HG02642 (cell line): ENCODE data around the gene TMEM204.

Experiments used
- ATAC-seq: cut with Tn5 transposase; IDR thresholded peaks from one replicate; pipeline ENCODE4 v1.9.1; 2021; ENCODE audit warnings: mild to moderate bottlenecking; ENCODE audit not compliant: unreplicated experiment, poor library complexity

Gene TMEM204

DNA sequence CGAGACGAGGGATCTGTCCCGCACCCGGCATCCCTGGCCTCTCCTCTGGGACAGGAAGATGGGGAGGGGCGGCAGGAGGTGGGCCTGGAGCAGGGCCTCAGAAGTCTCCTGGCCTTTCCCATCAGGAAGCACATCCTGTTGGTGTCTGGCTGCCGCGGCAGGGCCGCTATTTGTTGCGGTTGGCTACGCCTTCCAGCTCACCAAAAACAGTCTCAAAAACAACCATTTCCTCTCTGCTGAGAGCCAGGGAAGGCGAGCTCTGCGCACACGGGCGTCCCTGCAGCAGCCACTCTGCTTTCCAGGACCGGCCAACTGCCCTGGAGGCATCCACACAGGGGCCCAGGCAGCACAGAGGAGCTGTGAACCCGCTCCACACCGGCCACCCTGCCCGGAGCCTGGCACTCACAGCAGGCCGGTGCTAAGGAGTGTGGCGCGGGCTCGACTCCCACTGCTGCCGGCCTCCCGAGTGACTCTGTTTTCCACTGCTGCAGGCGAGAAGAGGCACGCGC is at the start of gene TMEM204:
TSS of gene TMEM204 (plus strand) at position 224 of the 509 bp plus-strand sequence. CDS start 610 bp downstream, outside the sequence.
- ATAC-seq, result no peak

DNA sequence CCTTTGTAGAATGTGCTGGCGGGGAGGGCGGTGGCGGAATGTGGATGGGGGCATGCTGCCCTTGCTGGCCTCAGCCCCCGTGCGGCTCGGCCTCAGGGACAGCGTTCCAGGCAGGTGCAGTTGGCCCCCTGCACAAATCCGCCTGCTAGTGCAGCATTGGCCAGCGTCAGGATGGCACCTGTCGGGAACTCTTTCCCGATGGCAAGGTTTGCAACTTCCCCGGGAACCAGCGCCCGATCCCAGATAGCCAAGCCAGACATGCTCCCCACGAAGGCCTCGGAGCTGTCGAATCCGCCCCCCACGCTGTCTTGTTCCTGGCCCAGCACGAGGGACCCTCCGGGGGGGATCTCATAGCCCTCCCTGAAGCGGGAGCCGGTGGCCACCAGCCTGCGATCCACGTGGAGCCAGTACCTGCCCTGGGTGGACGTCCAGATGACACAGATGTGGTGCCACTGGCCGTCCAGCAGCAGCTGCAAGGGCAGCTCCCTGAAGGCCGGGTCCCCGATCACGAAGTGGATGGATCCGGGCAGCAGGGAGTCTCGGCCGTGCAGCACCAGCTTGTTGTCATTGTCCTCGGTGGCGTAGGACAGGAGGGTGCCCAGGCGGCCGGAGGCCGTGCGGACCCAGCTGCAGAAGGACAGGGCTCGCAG is 47.5 kb upstream of the TMEM204 start:
- no peak for ATAC-seq

DNA sequence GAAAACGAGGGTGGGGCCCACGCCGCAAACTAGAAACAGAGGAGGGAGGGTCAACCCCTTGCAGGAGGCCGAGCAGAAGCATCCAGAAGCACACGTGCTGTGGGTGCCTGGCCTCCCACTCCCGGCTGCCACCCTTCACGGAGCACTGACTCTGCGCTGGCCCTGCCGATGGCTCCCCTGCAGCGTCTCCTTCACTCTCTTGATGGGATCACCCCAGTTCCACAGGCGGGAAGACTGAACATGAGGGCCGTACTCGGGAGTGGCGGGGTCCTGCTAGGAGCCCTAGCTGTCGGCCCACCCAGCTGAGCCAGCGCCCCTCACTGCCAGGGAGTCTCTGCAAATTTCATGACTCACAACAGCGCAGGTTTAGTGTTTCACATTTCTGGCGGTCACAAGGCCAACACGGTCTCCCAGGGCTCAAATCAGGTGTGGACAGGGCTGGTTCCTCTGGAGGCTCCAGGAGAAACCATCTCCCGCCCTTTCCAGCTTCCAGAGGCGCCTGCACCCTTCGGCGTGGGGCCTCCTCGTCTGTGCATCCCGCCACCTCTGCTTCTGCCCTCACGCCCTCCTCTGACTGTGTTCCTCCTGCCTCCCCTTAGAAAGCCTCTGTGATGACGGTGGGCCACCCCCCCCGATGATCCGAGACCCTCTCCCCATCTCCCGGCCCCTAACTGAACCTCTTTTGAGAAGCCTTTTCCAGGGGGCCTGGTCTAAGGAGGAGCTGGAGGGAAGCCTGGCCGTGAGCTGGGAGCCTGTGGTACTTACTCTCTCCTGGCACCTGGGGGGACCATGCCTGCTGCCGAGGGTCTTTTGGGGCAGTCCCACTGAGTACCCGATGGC is 46.7 kb upstream of the TMEM204 start:
- ATAC-seq, result no peak

DNA sequence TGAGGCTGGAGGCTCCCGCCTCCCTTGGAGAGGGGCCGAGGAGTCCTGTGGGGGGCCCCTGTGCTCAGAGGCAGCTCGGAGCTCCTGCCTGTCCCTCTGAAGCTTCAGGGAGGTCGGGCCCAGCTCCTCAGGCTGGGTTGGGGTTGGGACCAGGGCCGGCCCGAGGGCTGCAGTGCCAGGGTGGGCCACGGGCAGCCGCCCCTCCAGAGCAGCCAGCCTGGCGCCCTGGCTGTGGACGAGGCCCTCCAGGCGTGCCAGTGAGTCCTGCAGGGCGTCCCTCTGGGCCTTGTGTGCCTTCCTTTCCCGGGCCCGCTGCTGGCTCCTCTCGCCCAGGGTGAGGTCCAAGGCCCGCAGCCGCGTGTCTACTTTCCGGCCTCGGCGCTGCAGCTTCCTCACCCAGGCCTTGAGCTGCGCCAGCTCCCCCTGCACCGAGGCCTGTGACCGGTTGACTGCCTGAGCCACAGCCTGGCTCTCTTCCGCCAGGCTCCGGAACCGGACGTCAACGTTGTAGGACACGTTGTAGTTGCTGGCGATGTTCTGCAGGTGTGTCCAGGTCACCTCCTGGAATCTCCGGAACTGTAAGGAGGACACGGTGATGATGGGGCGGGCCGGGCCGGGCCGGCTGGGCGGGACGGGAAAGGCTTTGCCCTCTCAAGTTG is 45.9 kb upstream of the TMEM204 start:
- ATAC-seq, result no peak

DNA sequence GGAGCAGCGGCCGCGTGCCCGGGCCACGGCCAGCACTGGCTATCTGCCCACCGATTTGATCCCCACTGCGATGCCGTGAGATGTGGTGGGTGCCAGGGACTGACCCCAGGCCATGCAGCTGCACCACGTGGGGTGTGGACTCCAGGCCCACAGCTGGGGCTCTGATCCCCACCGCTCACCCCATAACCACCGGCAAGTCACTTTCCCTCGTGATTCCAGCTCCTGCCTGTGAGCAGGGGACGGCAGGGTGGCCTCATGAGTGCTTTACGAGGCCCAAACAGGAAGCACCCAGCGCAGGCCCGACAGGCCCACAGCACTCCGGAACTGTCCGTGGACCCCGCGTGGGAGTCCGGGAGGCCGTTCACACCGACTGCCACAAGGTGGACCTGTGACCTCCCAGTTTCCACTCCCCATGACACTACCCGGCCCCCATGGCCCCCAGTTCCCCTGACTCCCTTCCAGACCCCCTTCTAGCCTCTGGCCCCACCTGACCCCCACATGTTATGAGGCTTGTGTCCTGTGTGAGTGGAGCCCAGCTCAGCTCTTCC is 45.3 kb upstream of the TMEM204 start:
- no peak for ATAC-seq

DNA sequence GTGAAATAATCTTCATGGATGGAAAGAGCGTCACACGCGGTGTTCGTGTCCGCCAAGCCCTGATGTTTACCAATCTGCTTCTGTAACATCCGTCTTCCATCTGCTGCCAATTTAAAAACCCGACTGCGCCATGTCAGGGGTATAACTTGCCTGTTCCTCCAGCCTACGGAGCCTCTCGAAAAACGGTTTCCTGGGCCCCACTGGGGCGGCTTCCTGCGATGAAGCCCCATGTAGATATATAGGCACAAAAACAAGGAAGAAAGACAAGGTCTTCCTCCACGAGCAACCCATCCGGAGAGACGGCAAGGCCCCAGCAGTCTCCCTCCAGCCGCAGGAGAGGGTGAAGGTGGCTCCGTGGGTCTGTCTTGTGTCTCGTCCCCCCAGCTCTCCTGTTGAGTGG is 44.8 kb upstream of the TMEM204 start, which contains the start of gene PTX4:
TSS of gene PTX4 (minus strand) at position 326 of the 400 bp plus-strand sequence. CDS start at position 291, 35 bp downstream.
- no peak for ATAC-seq

DNA sequence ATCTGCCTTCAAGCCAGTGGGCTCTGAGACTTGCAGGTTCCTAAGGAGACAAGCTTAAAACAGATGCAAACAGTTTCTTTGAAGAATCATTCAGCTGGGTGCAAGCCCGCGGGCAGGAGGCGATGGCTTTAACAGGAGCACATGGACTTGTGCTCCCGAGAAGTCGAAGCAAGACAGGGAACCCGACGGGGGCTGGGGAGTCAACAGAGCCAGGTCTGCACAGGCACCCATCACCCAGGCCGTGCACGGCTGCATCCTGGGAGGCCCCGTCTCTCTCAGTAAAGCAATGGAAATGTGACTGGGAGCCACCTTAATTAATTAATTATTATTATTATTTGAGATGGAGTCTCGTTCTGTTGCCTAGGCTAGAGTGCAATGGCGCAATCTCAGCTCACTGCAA is 44.4 kb upstream of the TMEM204 start:
- no peak for ATAC-seq

DNA sequence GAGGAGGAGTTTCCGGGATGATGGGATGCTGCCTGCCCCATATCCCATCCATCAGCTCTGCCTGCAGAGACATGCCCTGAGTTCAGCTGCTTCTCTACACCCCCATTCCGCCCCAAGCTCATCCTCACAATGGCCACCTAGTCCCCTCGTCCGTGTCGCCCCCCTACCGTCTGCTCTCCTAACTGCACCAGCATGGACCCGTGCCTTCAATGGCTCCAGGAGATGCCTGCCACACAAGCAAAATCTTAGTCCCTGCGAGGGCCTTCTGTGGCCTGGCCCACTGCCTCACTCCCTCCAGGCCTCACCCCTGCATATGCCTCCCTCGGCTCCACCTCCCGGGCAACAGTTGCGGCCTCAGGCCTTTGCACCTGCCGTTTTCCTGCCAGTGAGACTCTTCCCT is 42.1 kb upstream of the TMEM204 start:
- ATAC-seq, result no peak

DNA sequence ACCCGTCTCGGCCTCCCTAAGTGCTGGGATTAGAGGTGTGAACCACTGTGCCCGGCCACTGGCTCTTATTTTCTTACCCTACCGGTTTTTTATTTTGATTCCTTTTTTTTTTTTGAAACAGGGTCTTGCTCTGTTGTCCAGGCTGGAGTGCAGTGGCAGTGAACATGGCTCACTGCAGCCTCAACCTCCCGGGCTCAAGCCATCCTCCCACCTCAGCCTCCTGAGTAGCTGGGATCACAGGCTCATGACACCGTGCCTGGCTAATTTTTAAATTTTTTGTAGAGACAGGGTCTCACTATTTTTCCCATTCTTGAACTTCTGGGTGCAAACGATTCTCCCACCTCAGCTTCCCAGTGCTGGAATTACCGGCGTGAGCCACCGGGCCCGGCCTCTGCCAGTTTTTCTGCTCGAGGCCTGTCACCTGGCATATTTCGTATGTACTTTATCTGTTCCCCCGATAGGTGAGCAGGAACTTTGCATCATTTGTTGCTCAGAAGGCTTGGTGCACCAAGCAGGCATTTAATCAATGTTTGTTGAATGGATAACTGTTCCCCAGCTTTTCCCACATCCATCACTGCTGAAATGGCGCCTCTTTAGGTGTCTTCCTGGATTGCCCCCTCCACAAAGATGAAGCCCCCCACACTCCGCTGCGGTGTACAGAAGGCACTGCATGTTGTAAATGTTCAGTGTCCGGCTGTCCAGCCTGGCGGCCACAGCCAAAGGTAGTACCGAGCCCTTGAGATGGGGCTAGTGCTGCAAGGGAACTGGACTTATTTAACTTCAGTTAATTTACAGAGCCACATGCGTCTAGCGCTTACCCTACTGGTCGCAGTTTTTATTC is 41.2 kb upstream of the TMEM204 start:
- no peak for ATAC-seq

DNA sequence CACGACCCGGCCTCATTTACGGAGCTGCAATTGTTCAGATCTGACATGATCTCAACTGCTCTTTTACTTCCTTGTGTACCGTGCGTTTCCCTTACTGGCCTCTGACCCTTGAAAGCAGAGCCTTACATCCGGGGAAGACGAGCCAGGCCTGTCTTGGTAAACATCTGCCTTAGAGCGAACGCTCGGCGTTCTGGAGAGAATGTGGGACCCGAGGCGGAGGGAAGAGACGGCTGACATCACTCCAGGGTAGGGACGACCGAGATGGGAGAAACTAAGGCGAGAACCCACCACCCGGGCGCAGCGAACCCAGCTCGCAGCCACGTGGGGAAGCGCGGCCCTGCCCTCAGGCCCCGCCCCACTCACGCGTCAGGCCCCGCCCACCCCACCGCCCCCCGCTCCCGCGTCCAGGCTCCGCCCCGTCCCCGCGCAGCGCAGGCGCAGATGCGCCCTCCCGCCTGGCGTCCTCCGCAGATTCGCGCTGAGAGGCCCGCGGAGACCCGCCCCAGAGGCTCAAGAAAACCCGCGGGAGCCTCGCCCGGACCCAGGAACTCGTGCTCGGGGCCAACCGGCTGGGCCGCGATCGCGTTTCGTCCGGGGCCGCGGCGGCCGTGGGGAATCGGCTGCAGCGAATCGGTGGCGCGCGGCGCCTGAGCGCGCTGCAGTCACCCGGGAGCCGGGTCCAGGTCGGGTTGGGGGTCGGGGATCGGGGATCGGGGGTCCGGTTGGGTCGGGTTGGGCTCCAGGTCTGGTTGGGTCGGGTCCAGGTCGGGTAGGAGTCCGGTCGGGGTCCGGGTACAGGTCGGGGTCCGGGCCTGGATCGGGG is 40.3 kb upstream of the TMEM204 start, which contains the start of gene TELO2:
TSS of gene TELO2 (plus strand) at position 438 of the 823 bp plus-strand sequence. CDS start 922 bp downstream, outside the sequence.
- ATAC-seq, result peak; percentile 74

DNA sequence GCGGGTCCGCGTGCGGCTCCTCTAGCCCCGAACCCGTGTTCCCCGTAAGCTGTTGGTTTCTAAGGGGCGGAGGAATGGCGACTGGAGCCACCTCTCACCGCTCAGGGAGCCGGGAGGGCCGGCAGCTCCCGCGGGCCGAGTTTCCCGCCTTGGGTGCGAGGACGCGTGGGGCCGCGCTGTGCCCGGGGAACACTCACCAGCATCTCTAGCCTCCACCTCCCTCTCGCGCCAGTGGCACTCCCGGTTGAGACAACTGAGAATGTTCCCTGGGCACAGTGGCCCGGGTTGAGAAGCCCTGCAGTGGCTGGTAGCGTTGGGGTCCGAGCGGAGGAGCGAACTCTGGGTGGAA is 39.7 kb upstream of the TMEM204 start:
- ATAC-seq, result no peak

DNA sequence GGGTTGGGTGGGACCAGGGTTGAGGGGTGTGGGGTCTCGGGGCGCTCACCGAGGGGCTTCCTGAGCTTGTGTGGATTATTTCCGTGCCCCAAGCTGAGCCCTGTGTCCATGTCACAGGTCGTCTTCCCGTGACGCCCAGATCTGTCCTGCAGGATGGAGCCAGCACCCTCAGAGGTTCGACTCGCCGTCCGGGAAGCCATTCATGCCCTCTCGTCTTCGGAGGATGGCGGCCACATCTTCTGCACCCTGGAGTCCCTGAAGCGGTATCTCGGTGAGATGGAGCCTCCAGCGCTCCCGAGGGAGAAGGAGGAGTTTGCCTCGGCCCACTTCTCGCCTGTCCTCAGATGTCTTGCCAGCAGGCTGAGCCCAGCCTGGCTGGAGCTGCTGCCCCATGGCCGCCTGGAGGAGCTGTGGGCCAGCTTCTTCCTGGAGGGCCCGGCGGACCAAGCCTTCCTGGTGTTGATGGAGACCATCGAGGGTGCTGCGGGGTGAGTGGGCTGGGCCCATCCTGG is 39.3 kb upstream of the TMEM204 start:
- no peak for ATAC-seq

DNA sequence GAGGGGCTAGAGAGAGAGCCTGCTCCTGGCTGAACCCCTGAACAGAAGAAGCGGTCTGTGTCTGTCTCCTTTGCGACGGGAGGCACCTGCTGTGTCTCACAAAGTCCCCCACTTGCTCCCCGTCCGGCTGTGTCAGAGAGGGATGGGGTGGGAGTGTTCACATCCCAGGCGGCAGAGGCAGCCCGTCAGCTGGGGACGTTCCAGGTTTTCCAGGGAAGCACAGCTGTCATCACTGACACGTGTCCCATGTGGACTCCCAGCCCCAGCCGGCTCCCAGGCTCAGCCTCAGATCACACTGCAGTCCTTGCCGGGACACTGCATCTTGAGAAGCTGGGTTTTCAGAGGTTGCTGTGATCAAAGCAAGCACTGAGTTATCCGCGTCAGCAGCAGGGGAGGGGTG is 38.8 kb upstream of the TMEM204 start:
- no peak for ATAC-seq

DNA sequence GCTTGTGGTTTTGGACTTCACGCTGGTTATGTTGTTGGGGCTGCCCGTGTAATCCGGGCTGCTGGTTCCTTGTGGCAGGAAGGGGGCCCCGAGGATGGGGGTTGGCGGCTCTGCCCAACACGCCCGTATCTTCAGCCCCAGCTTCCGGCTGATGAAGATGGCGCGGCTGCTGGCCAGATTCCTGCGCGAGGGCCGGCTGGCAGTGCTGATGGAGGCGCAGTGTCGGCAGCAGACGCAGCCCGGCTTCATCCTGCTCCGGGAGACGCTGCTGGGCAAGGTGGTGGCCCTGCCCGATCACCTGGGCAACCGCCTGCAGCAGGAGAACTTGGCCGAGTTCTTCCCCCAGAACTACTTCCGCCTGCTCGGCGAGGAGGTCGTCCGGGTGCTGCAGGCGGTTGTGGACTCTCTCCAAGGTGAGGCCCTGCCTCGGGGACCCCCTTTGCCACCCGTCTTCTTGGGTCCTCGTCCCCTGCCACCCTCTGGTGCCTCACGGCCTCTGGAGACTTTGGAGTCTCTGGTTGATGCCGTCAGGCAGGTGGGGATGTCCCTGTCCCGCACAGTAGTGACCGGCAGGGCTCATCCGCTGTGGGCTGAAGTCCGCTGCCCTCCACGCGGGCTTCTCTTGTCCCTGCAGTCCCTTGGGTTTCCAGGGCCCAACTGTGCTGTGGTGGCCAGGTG is 38.1 kb upstream of the TMEM204 start:
- no peak for ATAC-seq

DNA sequence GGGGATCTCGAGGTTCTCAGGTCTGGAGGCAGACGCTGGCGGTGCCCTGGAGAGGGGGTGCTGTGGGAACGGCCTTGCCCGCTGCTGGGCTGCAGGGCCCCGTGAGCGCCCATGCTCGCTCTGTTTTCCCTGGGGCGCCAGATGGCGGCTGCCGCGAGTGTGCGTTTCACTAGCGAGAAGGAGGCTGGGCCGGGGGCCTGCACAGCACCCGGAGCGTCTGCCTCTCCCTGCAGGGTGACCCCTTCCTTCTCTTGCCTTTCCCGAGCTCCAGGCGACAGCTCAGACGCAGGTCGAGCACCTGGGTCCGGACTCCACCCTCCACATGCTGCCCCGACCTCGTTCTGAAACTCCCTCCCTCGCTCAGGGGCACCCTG is 37.6 kb upstream of the TMEM204 start:
- ATAC-seq, result no peak

DNA sequence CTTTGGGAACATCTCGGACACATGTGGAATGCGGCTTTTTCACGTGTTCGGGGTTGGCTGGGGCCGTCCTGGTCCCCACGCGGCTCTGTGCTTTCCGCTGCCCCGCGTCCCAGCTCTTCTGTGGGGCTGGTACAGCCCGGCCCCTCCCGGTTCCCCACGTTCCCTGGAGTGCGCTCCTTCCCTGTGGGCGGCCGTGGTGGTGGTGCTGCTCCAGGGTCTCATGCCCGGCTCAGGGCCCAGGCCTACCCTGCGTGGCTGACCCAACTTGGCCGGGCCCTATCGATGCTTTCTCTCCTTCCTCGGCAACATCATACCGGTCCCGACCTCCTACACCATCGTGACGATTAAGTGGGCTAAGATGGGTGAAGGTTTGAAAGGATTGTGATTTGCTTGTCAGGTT is 37.0 kb upstream of the TMEM204 start:
- no peak for ATAC-seq

DNA sequence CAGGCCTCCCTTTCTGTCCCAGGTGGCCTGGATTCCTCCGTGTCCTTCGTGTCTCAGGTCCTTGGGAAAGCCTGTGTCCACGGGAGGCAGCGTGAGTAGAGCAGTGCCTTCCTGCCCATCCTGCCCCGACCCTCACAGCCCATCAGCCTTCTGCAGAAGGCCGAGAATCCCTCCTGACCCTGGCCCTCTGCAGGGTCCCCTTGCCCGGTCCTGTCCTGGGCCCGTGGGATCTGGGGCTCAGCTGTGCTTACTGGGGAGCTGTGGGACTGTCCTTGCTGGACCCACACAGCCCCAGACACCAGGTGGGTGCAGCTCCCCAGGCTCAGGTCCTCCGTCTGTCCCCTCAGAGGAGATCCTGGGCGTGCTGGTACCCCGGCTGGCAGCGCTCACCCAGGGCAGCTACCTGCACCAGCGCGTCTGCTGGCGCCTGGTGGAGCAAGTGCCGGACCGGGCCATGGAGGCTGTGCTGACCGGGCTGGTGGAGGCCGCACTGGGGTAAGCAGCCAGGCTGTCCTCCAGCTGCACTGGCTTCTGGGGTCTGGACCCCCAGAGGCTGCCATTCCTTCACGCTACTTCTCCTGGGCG is 36.4 kb upstream of the TMEM204 start:
- ATAC-seq, result no peak
